ENCODE measurements around the gene TPO.

- TF ChIP-seq CTCF (IDR thresholded peaks at IDR 0.05; ENCODE audit: poor library complexity, severe bottlenecking) (no peak), TAF1 (IDR thresholded peaks at IDR 0.05; ENCODE audit: low read depth) (no peak), MXI1 (conservative IDR thresholded peaks at IDR 0.05; ENCODE audit: poor library complexity, severe bottlenecking) (no peak), POLR2AphosphoS5 (IDR thresholded peaks at IDR 0.05) (no peak), REST (IDR thresholded peaks at IDR 0.05; ENCODE audit: borderline replicate concordance) (no peak)
Measured at GRCh38 chr2:1418566-1418965, 5.3 kb downstream of the TPO start.
